NCI-H2107 (cell line): ENCODE data around the gene CATSPER2.
"Not testable (repeated sequence)": the region's sequence is repeated elsewhere in the genome, so short reads cannot be mapped to it uniquely, and the experiment has no call there.

Experiments used
- DNase-seq: peaks from one replicate; lab custom pipeline; 2025; lab: John Stamatoyannopoulos, UW

CATSPER2 gene

GRCh38 chr15:43648649-43649429 is at the start of gene CATSPER2:
TSS of gene CATSPER2 (minus strand) at chr15:43648844. CDS start at chr15:43648061, 783 bp downstream.
- DNase-seq: no peak

- DNase-seq: not testable (repeated sequence)
These were observed 44.7 kb upstream of the CATSPER2 start, which contains the start of gene CKMT1A for GRCh38 chr15:43693148-43694022. TSS of gene CKMT1A (plus strand) at chr15:43693859. CDS start at chr15:43694051, 192 bp downstream.

GRCh38 chr15:43692679-43693078 is 44.0 kb upstream of the CATSPER2 start:
- not testable (repeated sequence) for DNase-seq

- DNase-seq: not testable (repeated sequence)
These were observed 41.1 kb upstream of the CATSPER2 start for GRCh38 chr15:43689604-43690301.

- DNase-seq: not testable (repeated sequence)
These were observed 25.5 kb upstream of the CATSPER2 start for GRCh38 chr15:43674175-43674574.

- not testable (repeated sequence) for DNase-seq
These were observed 17.5 kb upstream of the CATSPER2 start for GRCh38 chr15:43666177-43666576.

GRCh38 chr15:43663333-43663732 is 14.7 kb upstream of the CATSPER2 start:
- not testable (repeated sequence) for DNase-seq

GRCh38 chr15:43662293-43662692 is 13.6 kb upstream of the CATSPER2 start:
- DNase-seq: not testable (repeated sequence)

GRCh38 chr15:43659727-43660126 is 11.1 kb upstream of the CATSPER2 start:
- DNase-seq: not testable (repeated sequence)

- not testable (repeated sequence) for DNase-seq
These were observed 834 bp upstream of the CATSPER2 start for GRCh38 chr15:43649430-43649926.

- not testable (repeated sequence) for DNase-seq
These were observed 10.0 kb downstream of the CATSPER2 start for GRCh38 chr15:43638464-43639204.

- not testable (repeated sequence) for DNase-seq
These were observed 21.7 kb downstream of the CATSPER2 start for GRCh38 chr15:43626937-43627336.

GRCh38 chr15:43625106-43625505 is 23.5 kb downstream of the CATSPER2 start:
- no peak for DNase-seq

- not testable (repeated sequence) for DNase-seq
These were observed 26.4 kb downstream of the CATSPER2 start for GRCh38 chr15:43622068-43622799.

- not testable (repeated sequence) for DNase-seq
These were observed 29.9 kb downstream of the CATSPER2 start, which contains the start of gene STRC for GRCh38 chr15:43618700-43619099. TSS of gene STRC (minus strand) at chr15:43618800. CDS start at chr15:43618722, 78 bp downstream.

- not testable (repeated sequence) for DNase-seq
These were observed 30.9 kb downstream of the CATSPER2 start for GRCh38 chr15:43617750-43618149.

- not testable (repeated sequence) for DNase-seq
These were observed 46.4 kb downstream of the CATSPER2 start for GRCh38 chr15:43602233-43602632.

- DNase-seq: not testable (repeated sequence)
These were observed 48.4 kb downstream of the CATSPER2 start for GRCh38 chr15:43600200-43600599.

GRCh38 chr15:43599131-43599530 is 49.5 kb downstream of the CATSPER2 start:
- DNase-seq: not testable (repeated sequence)
